K562 (cell line): Measurements from ENCODE around the gene ROBO2. TPM values are rescaled to one million over a fixed set of nuclear protein-coding genes. Genes with fewer than 3 reads are reported as not detected.

Experiments
- ATAC-seq: fragments of 200-7000 bp; cut with Tn5 transposase; 3 replicates; pipeline ENCODE4 v1.9.1; 2020; ENCODE audit warnings: moderate library complexity
- BruUV-seq: library from RNA; stranded (reverse); fragments of 400-500 nt; replicated peaks from 2 replicates; lab custom pipeline; 2021; lab: Mats Ljungman, UMichigan
- CTCF ChIA-PET: fragments of 300-600 bp; formaldehyde crosslinking; extraction: SDS; loops from one replicate; lab custom pipeline; 2021; ENCODE audit warnings: low intra/inter-chr PET ratio; lab: Yijun Ruan, JAX
- POLR2A ChIA-PET: fragments of 300-600, 350-650 bp; sonication (Branson Sonifier 250); formaldehyde crosslinking; extraction: SDS; loops from one replicate; lab custom pipeline; 2021; ENCODE audit warnings: antibody characterized with exemption, inconsistent platforms; lab: Yijun Ruan, JAX
- DNase-seq, 4 experiments: peaks; one replicate each; pipeline versions ENCODE4 v3.0.0 to v3.0.0-alpha.2; 2011 to 2018; ENCODE audit warnings: low spot score in 3 of 4, mixed read lengths in 3 of 4; ENCODE audit errors: extremely low read depth in 1 of 4
- FAIRE-seq: peaks from 2 replicates; lab custom pipeline; 2011; peaks lifted over from hg19 to GRCh38; lab: Jason Lieb, UNC
- H2AFZ ChIP-seq: 2 replicates; pipeline ENCODE4 v1.6.0; 2011; ENCODE audit warnings: low read depth, low read length, control low read depth, inconsistent platforms
- H3K27ac ChIP-seq: fragments of 200-600 bp; 3 replicates; pipeline ENCODE4 v1.8.0; 2011; ENCODE audit warnings: low read depth, mild to moderate bottlenecking, control low read depth, inconsistent platforms, low read length, moderate library complexity, mixed read lengths; ENCODE audit errors: extremely low read depth
- H3K27me3 ChIP-seq, 2 experiments: fragments of 300-600 bp in 1 of 2; 2 replicates in 1 of 2; 3 replicates in 1 of 2; pipeline versions ENCODE4 v1.6.0 to v1.8.0; 2011; ENCODE audit warnings: inconsistent platforms in 2 of 2, low read length in 2 of 2, mild to moderate bottlenecking in 1 of 2, mixed read lengths in 1 of 2, moderate library complexity in 1 of 2; ENCODE audit not compliant: control insufficient read depth in 2 of 2, insufficient read depth in 2 of 2
- H3K36me3 ChIP-seq: fragments of 300-600 bp; 3 replicates; pipeline ENCODE4 v1.8.0; 2011; ENCODE audit warnings: mild to moderate bottlenecking, low read length, inconsistent platforms; ENCODE audit not compliant: control insufficient read depth, insufficient read depth
- H3K4me1 ChIP-seq, 2 experiments: fragments of 200-600 bp in 1 of 2; replicated peaks in 1 of 2; 2 replicates in 1 of 2; 3 replicates in 1 of 2; pipeline versions ENCODE4 v1.5.1 to v1.8.0; 2011; ENCODE audit warnings: inconsistent platforms in 2 of 2, low read length in 2 of 2, mild to moderate bottlenecking in 1 of 2, mixed read lengths in 1 of 2, moderate library complexity in 1 of 2; ENCODE audit not compliant: control insufficient read depth in 2 of 2, insufficient read depth in 2 of 2
- H3K4me2 ChIP-seq: 2 replicates; pipeline ENCODE4 v1.6.1; 2011; ENCODE audit warnings: low read length, control low read depth, inconsistent platforms, mixed read lengths; ENCODE audit not compliant: insufficient read depth
- H3K4me3 ChIP-seq: fragments of 200-600 bp; sonication (generic), shearing (Covaris generic); 2 replicates; pipeline ENCODE4 v1.5.1; 2016; ENCODE audit warnings: control low read depth, inconsistent platforms
- H3K79me2 ChIP-seq: fragments of 200-600 bp; 3 replicates; pipeline ENCODE4 v1.8.0; 2011; ENCODE audit warnings: low read length, inconsistent platforms; ENCODE audit not compliant: control insufficient read depth, insufficient read depth
- H3K9ac ChIP-seq, 2 experiments: 2 replicates each; pipeline versions ENCODE4 v1.6.0 to v1.6.1; 2011; ENCODE audit warnings: low read depth in 2 of 2, low read length in 2 of 2, control low read depth in 1 of 2, inconsistent platforms in 1 of 2, mild to moderate bottlenecking in 1 of 2, mixed read lengths in 1 of 2; ENCODE audit not compliant: insufficient read depth in 1 of 2
- H3K9me1 ChIP-seq: one replicate; pipeline ENCODE4 v1.6.0; 2011; ENCODE audit warnings: inconsistent platforms, mild to moderate bottlenecking, low read length, moderate library complexity; ENCODE audit not compliant: control insufficient read depth, insufficient read depth
- H3K9me3 ChIP-seq: replicated peaks from 2 replicates; pipeline ENCODE4 v1.5.1; 2011; ENCODE audit warnings: low read depth, low read length, inconsistent platforms; ENCODE audit not compliant: control insufficient read depth, insufficient read depth
- H4K20me1 ChIP-seq: replicated peaks from 2 replicates; pipeline ENCODE4 v1.6.1; 2011; ENCODE audit warnings: low read length, inconsistent platforms, mixed read lengths; ENCODE audit not compliant: control insufficient read depth, insufficient read depth
- CBX8 ChIP-seq: fragments of 200-600 bp; sonication (generic); IDR thresholded peaks from 2 replicates; pipeline ENCODE4 v1.6.1; 2012; ENCODE audit warnings: borderline replicate concordance, mixed run types, low read depth, mild to moderate bottlenecking, moderate library complexity, mixed read lengths, low read length, control low read depth, inconsistent platforms; ENCODE audit not compliant: poor library complexity, severe bottlenecking; ENCODE audit errors: extremely low read depth
- CTBP1 ChIP-seq: fragments of 450-650 bp; IDR thresholded peaks from 2 replicates; pipeline ENCODE4 v1.6.1; 2016; ENCODE audit warnings: borderline replicate concordance
- MYC ChIP-seq, 2 experiments: fragments of 250-450 bp in 1 of 2; sonication (Bioruptor Pico) in 1 of 2; IDR thresholded peaks; 2 replicates each; pipeline versions ENCODE4 v1.5.1 to v1.6.1; 2012 to 2021; ENCODE audit warnings: low read depth in 2 of 2, borderline replicate concordance in 1 of 2, improper control_type of control experiment in 1 of 2, low read length in 1 of 2, mild to moderate bottlenecking in 1 of 2, moderate library complexity in 1 of 2
- NCOA4 ChIP-seq: fragments of 450-650 bp; IDR thresholded peaks from 2 replicates; pipeline ENCODE4 v1.6.1; 2018; ENCODE audit warnings: mild to moderate bottlenecking; ENCODE audit not compliant: partially characterized antibody
- NFE2 ChIP-seq: IDR thresholded peaks from 2 replicates; pipeline ENCODE4 v1.6.1; 2014; ENCODE audit warnings: antibody characterized with exemption, low read depth
- PML ChIP-seq: IDR thresholded peaks from 2 replicates; pipeline ENCODE4 v1.6.1; 2012; ENCODE audit warnings: low read length, inconsistent platforms
- RAD21 ChIP-seq, 2 experiments: fragments of 250-450 bp in 1 of 2; fragments of 450-650 bp in 1 of 2; sonication (Bioruptor Pico) in 1 of 2; formaldehyde crosslinking in 1 of 2; IDR thresholded peaks in 1 of 2; conservative IDR thresholded peaks in 1 of 2; 2 replicates each; pipeline versions ENCODE4 v1.4.0 to v1.8.0; 2020 to 2022; ENCODE audit warnings: mild to moderate bottlenecking in 2 of 2, moderate library complexity in 1 of 2
- RBM34 ChIP-seq: fragments of 200-400 bp; formaldehyde crosslinking; IDR thresholded peaks from 2 replicates; pipeline ENCODE4 v1.6.1; 2018; ENCODE audit warnings: low read length, borderline replicate concordance; ENCODE audit not compliant: insufficient read depth
- SOX6 ChIP-seq: fragments of 450-650 bp; IDR thresholded peaks from 2 replicates; pipeline ENCODE4 v1.6.1; 2014; ENCODE audit warnings: mild to moderate bottlenecking
- ZNF444 ChIP-seq: fragments of 250-450 bp; sonication (Bioruptor Pico); IDR thresholded peaks from 2 replicates; pipeline ENCODE4 v1.4.0; 2020; ENCODE audit warnings: mild to moderate bottlenecking, moderate library complexity
- WGBS: fragments of 100-300 bp; shearing (Covaris generic); methylation state at CpG from one replicate; pipeline ENCODE4 v1.1.6; 2016; ENCODE audit warnings: low coverage, mixed read lengths; ENCODE audit not compliant: insufficient coverage; ENCODE audit errors: missing lambda C conversion rate; 5-methylcytosine and 5-hydroxymethylcytosine counted together
- in situ Hi-C: fragments of 300-500 bp; cut with MboI; formaldehyde crosslinking; loops from 4 replicates; pipeline ENCODE4 v1.15.0; 2018; ENCODE audit warnings: inconsistent platforms, mixed read lengths
- intact Hi-C: fragments of 100-400 bp; cut with micrococcal nuclease; formaldehyde crosslinking; loops from 2 replicates; pipeline ENCODE4 v1.14.2; 2022
- polyA plus RNA-seq, 8 experiments: library from polyadenylated mRNA; depleted of rRNA in 4 of 8; stranded (reverse) in 5 of 8; unstranded in 3 of 8; fragments of >200 nt; fragmentation: Nextera tagmentation in 2 of 8; fragmentation: Illumina TruSeq in 1 of 8; extraction: Ambion mirVana in 2 of 8; extraction: Trizol in 1 of 8; gene quantifications; 2 replicates each; pipeline versions ENCODE4 v1.2.1 to v1.2.3, GENCODE V29; 2011 to 2014; ENCODE audit warnings: inconsistent platforms in 1 of 8, missing spikeins in 1 of 8
- total RNA-seq, 7 experiments: library from RNA; depleted of rRNA in 6 of 7; stranded (reverse); fragments of >200 nt in 6 of 7; fragmentation: Illumina TruSeq in 2 of 7; extraction: Trizol in 2 of 7; gene quantifications; 2 replicates each; pipeline versions ENCODE4 v1.2.1 to v1.2.3, GENCODE V29; 2011 to 2021; ENCODE audit warnings: low replicate concordance in 1 of 7

ROBO2 gene
- total and polyA plus RNA-seq, 9 of the 15 experiments (the other 6 are each of a cell fraction or from before 2014, with no cell fraction given), result 0.84 to 3.0 (median 1.7) TPM

DNA sequence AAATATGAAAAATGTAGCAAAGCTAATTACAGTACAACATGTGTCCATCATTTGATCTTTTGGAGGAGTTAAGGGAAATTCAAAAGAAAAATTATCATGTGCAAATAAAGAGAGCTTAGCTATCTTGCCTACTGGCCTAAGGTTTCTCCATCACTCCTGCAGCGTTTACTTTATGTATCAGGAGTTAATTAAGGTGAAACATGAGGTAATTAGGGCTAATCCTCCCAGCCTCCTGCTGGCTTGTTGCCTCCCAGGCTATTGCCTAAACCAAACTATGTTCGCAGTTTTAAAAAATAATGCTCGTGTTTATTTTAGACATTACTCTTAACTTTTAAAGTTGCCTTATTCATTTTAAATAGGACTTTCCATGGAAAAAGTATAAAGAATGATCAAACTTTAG lies 367.5 kb downstream of the ROBO2 start:
- no peak overlapping the region for H3K4me3 ChIP-seq
- ChIA-PET CTCF (no interaction called here), POLR2A (no interaction called here)
- DNase-seq, result no peak
- no peaks in the 10 kb centered on the region for H4K20me1 ChIP-seq
- no peak overlapping the region for H3K27ac ChIP-seq
- no peaks in the 10 kb centered on the region for H3K9me1 ChIP-seq
- H3K79me2 ChIP-seq, result no peaks in the 10 kb centered on the region
- H2AFZ ChIP-seq, result no peak overlapping the region
- WGBS, result 0% methylated on average over 3 of the region's 3 CpGs
- H3K4me1 ChIP-seq, result no peaks in the 10 kb centered on the region
- no peak for TF ChIP-seq SOX6
- no peak for TF ChIP-seq PML
- TF ChIP-seq CBX8, result no peak
- no peak for TF ChIP-seq NCOA4
- TF ChIP-seq MYC (IDR thresholded peaks at IDR 0.05; ENCODE audit: low read depth, low read length), result no peak
- no peak for TF ChIP-seq MYC (CRISPR knock-in tag; IDR thresholded peaks at IDR 0.05; ENCODE audit: borderline replicate concordance, low read depth)
- no peak for TF ChIP-seq NFE2
- TF ChIP-seq CTBP1, result no peak
- TF ChIP-seq RAD21 (CRISPR knock-in tag; conservative IDR thresholded peaks at IDR 0.05 in 1 of 2, IDR thresholded peaks at IDR 0.05 in 1 of 2), result no peak
- no peak for TF ChIP-seq ZNF444 (CRISPR knock-in tag)
- TF ChIP-seq RBM34, result no peak
- BruUV-seq, result no TSS peak
- ATAC-seq, result no peak
- no peaks in the 10 kb centered on the region for H3K36me3 ChIP-seq
- H3K27me3 ChIP-seq, result no peaks in the 10 kb centered on the region
- in situ Hi-C loops (no loop called here), intact Hi-C loops (no loop called here)
- H3K9me3 ChIP-seq, result no peaks in the 10 kb centered on the region
- no peak overlapping the region for H3K9ac ChIP-seq
- no peak overlapping the region for H3K4me2 ChIP-seq
- no peak for FAIRE-seq
